Endothelial cell of umbilical vein (primary cell): ENCODE measurements around the gene GANC. TPM values are rescaled to one million over a fixed set of nuclear protein-coding genes. Genes with fewer than 3 reads are reported as not detected.

Source experiments
- BruUV-seq: library from RNA; stranded (reverse); fragments of 400-500 nt; replicated peaks from 2 replicates; lab custom pipeline; 2021; lab: Mats Ljungman, UMichigan
- CTCF ChIA-PET: fragments of 300-600, 350-600 bp; sonication (Branson Sonifier 250); formaldehyde crosslinking; loops from one replicate; lab custom pipeline; 2021; ENCODE audit warnings: antibody characterized with exemption, inconsistent platforms; lab: Charles Lee
- POLR2A ChIA-PET: fragments of 300-600, 350-600 bp; sonication (Branson Sonifier 250); formaldehyde crosslinking; loops from one replicate; lab custom pipeline; 2021; ENCODE audit warnings: antibody characterized with exemption, inconsistent platforms; lab: Charles Lee
- DNase-seq: peaks from one replicate; pipeline ENCODE4 v3.0.0-alpha.2; 2011; ENCODE audit warnings: low read depth, low spot score
- FAIRE-seq: peaks from 2 replicates; lab custom pipeline; 2011; peaks lifted over from hg19 to GRCh38; lab: Jason Lieb, UNC
- H2AFZ ChIP-seq: 2 replicates; pipeline ENCODE4 v1.6.0; 2012; ENCODE audit warnings: low read depth, low read length, control low read depth, inconsistent platforms
- H3K27ac ChIP-seq: 2 replicates; pipeline ENCODE4 v1.5.1; 2011; ENCODE audit warnings: low read depth, mild to moderate bottlenecking, control low read depth, low read length, moderate library complexity; ENCODE audit not compliant: insufficient read depth
- H3K27me3 ChIP-seq, 2 experiments: 2 replicates each; pipeline versions ENCODE4 v1.6.0 to v1.6.1; 2011; ENCODE audit warnings: low read length in 2 of 2, mixed read lengths in 1 of 2; ENCODE audit not compliant: control insufficient read depth in 2 of 2, insufficient read depth in 2 of 2
- H3K36me3 ChIP-seq, 2 experiments: 2 replicates in 1 of 2; 3 replicates in 1 of 2; pipeline ENCODE4 v1.5.1; 2011; ENCODE audit warnings: low read length in 2 of 2, mild to moderate bottlenecking in 1 of 2, moderate library complexity in 1 of 2; ENCODE audit not compliant: control insufficient read depth in 2 of 2, insufficient read depth in 2 of 2; ENCODE audit errors: extremely low read depth in 1 of 2
- H3K4me1 ChIP-seq: 3 replicates; pipeline ENCODE4 v1.5.1; 2011; ENCODE audit warnings: mild to moderate bottlenecking, low read length; ENCODE audit not compliant: control insufficient read depth, insufficient read depth; ENCODE audit errors: extremely low read depth
- H3K4me2 ChIP-seq: 2 replicates; pipeline ENCODE4 v1.6.1; 2011; ENCODE audit warnings: low read length, control low read depth, mixed read lengths; ENCODE audit not compliant: insufficient read depth
- H3K4me3 ChIP-seq, 3 experiments: fragments of 200-600 bp in 1 of 3; sonication (generic), shearing (Covaris generic) in 1 of 3; replicated peaks in 1 of 3; 2 replicates each; pipeline ENCODE4 v1.5.1; 2011 to 2016; ENCODE audit warnings: control low read depth in 3 of 3, low read length in 3 of 3, mild to moderate bottlenecking in 2 of 3, inconsistent platforms in 1 of 3, low read depth in 1 of 3, moderate library complexity in 1 of 3; ENCODE audit not compliant: insufficient read depth in 1 of 3
- H3K79me2 ChIP-seq: 2 replicates; pipeline ENCODE4 v1.6.0; 2012; ENCODE audit warnings: low read length, inconsistent platforms; ENCODE audit not compliant: control insufficient read depth, insufficient read depth
- H3K9ac ChIP-seq: replicated peaks from 2 replicates; pipeline ENCODE3; 2011; ENCODE audit warnings: low read length, control low read depth; ENCODE audit not compliant: insufficient read depth; ENCODE audit errors: extremely low read depth
- H3K9me1 ChIP-seq: replicated peaks from 3 replicates; pipeline ENCODE4 v1.6.0; 2011; ENCODE audit warnings: mild to moderate bottlenecking, low read length; ENCODE audit not compliant: control insufficient read depth, insufficient read depth; ENCODE audit errors: extremely low read depth
- H3K9me3 ChIP-seq: replicated peaks from 2 replicates; pipeline ENCODE4 v1.5.1; 2012; ENCODE audit warnings: low read length, inconsistent platforms; ENCODE audit not compliant: control insufficient read depth, insufficient read depth
- H4K20me1 ChIP-seq: replicated peaks from 2 replicates; pipeline ENCODE3; 2011; ENCODE audit warnings: mild to moderate bottlenecking, low read length; ENCODE audit not compliant: control insufficient read depth, insufficient read depth; ENCODE audit errors: extremely low read depth
- EZH2 ChIP-seq: IDR thresholded peaks from 2 replicates; pipeline ENCODE4 v1.6.1; 2012; ENCODE audit warnings: borderline replicate concordance, low read depth, mild to moderate bottlenecking, moderate library complexity, low read length, inconsistent platforms; ENCODE audit not compliant: severe bottlenecking
- FOS ChIP-seq: IDR thresholded peaks from 2 replicates; pipeline ENCODE4 v1.6.1; 2011; ENCODE audit warnings: mild to moderate bottlenecking, low read length, moderate library complexity, borderline replicate concordance; ENCODE audit not compliant: insufficient read depth
- GATA2 ChIP-seq: IDR thresholded peaks from 2 replicates; pipeline ENCODE4 v1.7.0; 2011; ENCODE audit warnings: low read depth, mild to moderate bottlenecking, moderate library complexity, mixed read lengths, low read length; ENCODE audit not compliant: insufficient read length, insufficient read depth
- JUN ChIP-seq: IDR thresholded peaks from 2 replicates; pipeline ENCODE4 v1.6.1; 2011; ENCODE audit warnings: borderline replicate concordance, low read depth; ENCODE audit not compliant: insufficient read length, insufficient read depth
- MYC ChIP-seq: IDR thresholded peaks from one replicate; pipeline ENCODE4 v1.6.1; 2011; ENCODE audit warnings: mild to moderate bottlenecking, low read depth, low read length
- POLR2A ChIP-seq: IDR thresholded peaks from 2 replicates; pipeline ENCODE4 v1.6.1; 2012; ENCODE audit warnings: low read depth, mild to moderate bottlenecking, control low read depth, low read length
- POLR2AphosphoS5 ChIP-seq: IDR thresholded peaks from 2 replicates; pipeline ENCODE4 v1.6.1; 2012; ENCODE audit warnings: low read depth, mild to moderate bottlenecking, control low read depth, low read length, moderate library complexity; ENCODE audit not compliant: insufficient read depth
- dilution Hi-C: fragments of 300-500 bp; cut with MboI; formaldehyde crosslinking; loops from one replicate; pipeline ENCODE4 v1.15.0; 2019; ENCODE audit warnings: low sequenced_read_pairs; ENCODE audit not compliant: extremely low pct_ligation_motif_present
- intact Hi-C: fragments of 100-400 bp; cut with micrococcal nuclease; formaldehyde crosslinking; loops from one replicate; pipeline ENCODE4 v1.10.0; 2022
- polyA plus RNA-seq, 4 experiments: library from polyadenylated mRNA; depleted of rRNA in 3 of 4; stranded (reverse) in 3 of 4; unstranded in 1 of 4; fragments of >200 nt; gene quantifications; 2 replicates each; pipeline versions ENCODE4 v1.2.1 to v1.2.3, GENCODE V29; 2011 to 2012; ENCODE audit warnings: missing spikeins in 1 of 4
- total RNA-seq: library from RNA; stranded (reverse); gene quantifications from 2 replicates; pipeline ENCODE4 v1.2.3, GENCODE V29; 2021
- TF ChIP-seq, protein P1 (sequence below), 2 donors: IDR thresholded peaks; 1 replicate in 1 of 2; 2 replicates in 1 of 2; pipeline ENCODE4 v1.5.1; 2011; ENCODE audit warnings: low read length in 2 of 2, mild to moderate bottlenecking in 2 of 2, moderate library complexity in 2 of 2, control low read depth in 1 of 2, inconsistent platforms in 1 of 2, low read depth in 1 of 2; ENCODE audit not compliant: insufficient read depth in 1 of 2; ENCODE audit errors: extremely low read depth in 1 of 2
- TF ChIP-seq, protein P2 (sequence below): IDR thresholded peaks from 2 replicates; pipeline ENCODE4 v1.6.1; 2011; ENCODE audit not compliant: insufficient read depth, insufficient read length

Gene GANC
- total and polyA plus RNA-seq, 2 donors (not counting 3 experiments of a cell fraction or from before 2014, with no cell fraction given): 8.5 to 17.8 TPM

DNA sequence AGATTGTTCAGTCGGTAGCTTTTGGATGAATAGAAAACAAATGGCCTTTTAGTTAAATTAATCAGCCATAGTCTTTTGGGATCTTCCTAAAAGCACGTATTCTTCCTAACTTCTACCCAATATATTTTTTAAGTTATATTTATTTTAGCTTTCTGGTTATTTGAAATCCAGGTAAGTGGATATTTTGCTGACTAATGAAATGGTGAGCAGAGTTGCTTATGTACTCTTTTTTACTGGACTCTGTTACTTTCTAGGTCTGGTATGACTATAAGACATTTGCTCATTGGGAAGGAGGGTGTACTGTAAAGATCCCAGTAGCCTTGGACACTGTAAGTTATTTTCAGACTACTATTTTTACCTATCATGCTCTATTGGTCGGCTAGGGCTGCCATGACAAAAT is 72.5 kb downstream of the GANC start:
- Histone ChIP-seq H3K9ac (no peak overlapping the region), H4K20me1 (no peaks in the 10 kb centered on the region), H3K4me3 (no peak overlapping the region), H3K36me3 (no peaks in the 10 kb centered on the region), H3K27ac (no peak overlapping the region), H3K9me1 (no peaks in the 10 kb centered on the region), H3K4me1 (no peaks in the 10 kb centered on the region), H3K4me2 (no peak overlapping the region), H3K79me2 (no peaks in the 10 kb centered on the region), H3K9me3 (no peaks in the 10 kb centered on the region), H2AFZ (no peak overlapping the region), H3K27me3 (no peaks in the 10 kb centered on the region)
- POLR2A ChIA-PET: no interaction called here
- BruUV-seq: no TSS peak
- CTCF ChIA-PET: no interaction called here
- FAIRE-seq: no peak
- no peak for DNase-seq
- dilution Hi-C loops: no loop called here
- intact Hi-C loops: no loop called here
- TF ChIP-seq, protein P1, sequence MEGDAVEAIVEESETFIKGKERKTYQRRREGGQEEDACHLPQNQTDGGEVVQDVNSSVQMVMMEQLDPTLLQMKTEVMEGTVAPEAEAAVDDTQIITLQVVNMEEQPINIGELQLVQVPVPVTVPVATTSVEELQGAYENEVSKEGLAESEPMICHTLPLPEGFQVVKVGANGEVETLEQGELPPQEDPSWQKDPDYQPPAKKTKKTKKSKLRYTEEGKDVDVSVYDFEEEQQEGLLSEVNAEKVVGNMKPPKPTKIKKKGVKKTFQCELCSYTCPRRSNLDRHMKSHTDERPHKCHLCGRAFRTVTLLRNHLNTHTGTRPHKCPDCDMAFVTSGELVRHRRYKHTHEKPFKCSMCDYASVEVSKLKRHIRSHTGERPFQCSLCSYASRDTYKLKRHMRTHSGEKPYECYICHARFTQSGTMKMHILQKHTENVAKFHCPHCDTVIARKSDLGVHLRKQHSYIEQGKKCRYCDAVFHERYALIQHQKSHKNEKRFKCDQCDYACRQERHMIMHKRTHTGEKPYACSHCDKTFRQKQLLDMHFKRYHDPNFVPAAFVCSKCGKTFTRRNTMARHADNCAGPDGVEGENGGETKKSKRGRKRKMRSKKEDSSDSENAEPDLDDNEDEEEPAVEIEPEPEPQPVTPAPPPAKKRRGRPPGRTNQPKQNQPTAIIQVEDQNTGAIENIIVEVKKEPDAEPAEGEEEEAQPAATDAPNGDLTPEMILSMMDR (IDR thresholded peaks at IDR 0.05; ENCODE audit: extremely low read depth in 1 of 2, insufficient read depth in 1 of 2, low read depth in 1 of 2, low read length in 2 of 2): no peak
- no peak for TF ChIP-seq EZH2
- TF ChIP-seq POLR2A: no peak
- no peak for TF ChIP-seq JUN
- TF ChIP-seq POLR2AphosphoS5: no peak
- TF ChIP-seq FOS: no peak
- TF ChIP-seq, protein P2, sequence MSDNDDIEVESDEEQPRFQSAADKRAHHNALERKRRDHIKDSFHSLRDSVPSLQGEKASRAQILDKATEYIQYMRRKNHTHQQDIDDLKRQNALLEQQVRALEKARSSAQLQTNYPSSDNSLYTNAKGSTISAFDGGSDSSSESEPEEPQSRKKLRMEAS: no peak
- no peak for TF ChIP-seq MYC
- TF ChIP-seq GATA2: no peak
